GM19324 (cell line): ENCODE measurements around the gene OR5H6.
"Not testable (repeated sequence)": the region's sequence is repeated elsewhere in the genome, so short reads cannot be mapped to it uniquely, and the experiment has no call there.

ENCODE experiments used
- ATAC-seq: cut with Tn5 transposase; IDR thresholded peaks from one replicate; pipeline ENCODE4 v1.9.1; 2021; ENCODE audit warnings: mild to moderate bottlenecking, moderate library complexity; ENCODE audit not compliant: unreplicated experiment, low FRiP score

OR5H6 gene

DNA sequence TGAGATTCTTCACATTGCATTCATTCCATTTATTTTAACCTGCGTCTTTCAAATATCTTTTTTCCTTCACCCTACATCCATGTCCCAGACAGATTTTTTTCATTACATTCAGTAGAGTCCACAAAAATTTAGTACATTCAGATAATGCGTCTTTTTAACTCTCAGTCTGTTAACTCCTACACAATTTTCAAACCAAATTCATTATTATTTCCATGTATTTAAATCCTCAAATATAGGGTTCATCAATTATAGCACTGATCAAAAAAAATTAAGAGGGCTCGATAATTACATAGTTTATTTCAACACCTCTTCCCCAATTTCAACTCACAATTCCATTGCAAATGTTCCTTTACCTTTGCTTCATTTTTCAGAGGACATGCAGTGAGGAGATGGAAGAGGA, at the start of gene OR5H6:
OR5H6 (plus strand) TSS at position 301 of the 400 bp plus-strand sequence; CDS start at position 390, 89 bp downstream.
- ATAC-seq: no peak

DNA sequence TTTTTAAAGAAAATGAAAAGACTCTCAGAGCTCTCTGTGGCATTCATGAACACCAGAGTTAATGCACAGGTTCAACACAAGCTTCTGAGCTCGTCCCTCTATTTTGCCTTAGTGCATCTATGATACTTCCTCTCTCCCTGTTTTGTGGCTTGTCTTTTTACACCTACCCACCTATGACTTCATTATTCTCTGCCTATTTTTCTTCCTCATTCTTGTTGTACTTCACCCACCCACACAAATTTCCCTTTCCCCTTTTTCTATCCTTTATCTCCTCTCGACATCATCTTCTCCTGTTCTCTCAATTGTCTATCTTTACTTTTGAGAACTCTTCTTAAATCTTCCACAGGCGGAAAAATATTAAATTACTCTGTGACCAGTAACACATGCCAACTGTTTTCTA, 49.0 kb upstream of the OR5H6 start:
- ATAC-seq: no peak

DNA sequence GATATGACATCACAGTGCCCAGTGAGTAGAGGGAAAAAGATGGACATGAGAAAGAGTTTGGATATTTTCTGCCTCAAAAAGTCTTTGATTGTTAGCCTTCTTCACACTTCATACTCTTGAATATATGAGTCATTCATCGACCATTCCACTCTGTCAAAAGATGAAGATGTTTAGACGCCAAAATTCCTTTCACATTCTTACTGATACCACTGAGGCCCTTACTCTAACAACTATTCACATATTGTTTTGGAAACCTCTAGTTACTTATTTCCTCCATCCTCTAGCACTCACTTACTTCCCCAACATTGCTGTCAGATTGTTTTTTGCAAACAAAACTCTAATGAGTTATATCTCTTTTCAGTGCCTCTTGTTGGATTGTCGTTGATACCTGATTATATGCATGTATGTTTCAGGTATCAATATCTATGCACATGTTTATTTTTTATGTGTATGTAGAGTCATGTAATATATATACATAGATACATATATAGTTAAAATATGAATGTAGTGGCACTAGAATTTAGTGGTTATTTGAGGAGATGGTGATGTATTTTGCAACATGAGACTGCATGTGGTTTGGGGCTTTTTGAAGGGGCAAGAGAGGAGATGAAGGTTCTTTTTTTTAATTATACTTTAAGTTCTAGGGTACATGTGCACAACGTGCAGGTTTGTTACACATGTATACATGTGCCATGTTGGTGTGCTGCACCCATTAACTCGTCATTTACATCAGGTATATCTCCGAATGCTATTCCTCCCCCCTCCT, 40.0 kb upstream of the OR5H6 start:
- no peak for ATAC-seq

DNA sequence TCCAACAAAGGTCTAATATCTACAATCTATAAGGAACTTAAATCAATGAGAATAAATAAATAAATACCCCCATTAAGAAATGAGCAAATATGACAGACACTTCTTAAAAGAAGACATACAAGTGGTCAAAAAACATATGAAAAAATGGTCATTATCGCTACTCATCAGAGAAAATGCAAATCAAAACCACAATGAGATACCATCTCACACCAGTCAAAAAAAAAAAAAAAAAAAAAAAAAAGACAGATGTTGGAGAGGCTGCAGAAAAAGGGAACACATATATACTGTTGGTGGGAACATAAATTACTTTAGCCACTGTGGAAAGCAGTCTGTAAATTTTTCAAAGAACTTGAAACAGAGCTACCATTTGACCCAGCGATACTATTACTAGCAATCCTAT, 31.6 kb upstream of the OR5H6 start:
- no peak for ATAC-seq

DNA sequence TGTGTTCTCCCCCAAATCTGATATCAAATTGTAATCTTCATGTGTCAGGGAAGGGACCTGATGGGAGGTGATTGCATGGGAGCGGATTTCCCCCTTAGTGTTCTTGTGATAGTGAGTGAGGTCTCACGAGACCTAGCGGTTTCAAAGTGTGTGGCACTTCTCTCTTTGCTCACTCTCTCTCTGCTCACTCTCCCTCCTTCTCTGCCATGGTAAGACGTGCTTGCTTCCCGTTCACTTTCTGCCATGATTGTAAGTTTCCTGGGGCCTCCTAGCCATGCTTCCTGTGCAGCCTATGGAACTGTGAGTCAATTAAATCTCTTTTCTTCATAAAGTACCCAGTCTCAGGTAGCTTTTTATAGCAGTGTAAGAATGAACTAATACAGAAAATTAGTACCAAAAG, 30.6 kb upstream of the OR5H6 start:
- no peak for ATAC-seq

DNA sequence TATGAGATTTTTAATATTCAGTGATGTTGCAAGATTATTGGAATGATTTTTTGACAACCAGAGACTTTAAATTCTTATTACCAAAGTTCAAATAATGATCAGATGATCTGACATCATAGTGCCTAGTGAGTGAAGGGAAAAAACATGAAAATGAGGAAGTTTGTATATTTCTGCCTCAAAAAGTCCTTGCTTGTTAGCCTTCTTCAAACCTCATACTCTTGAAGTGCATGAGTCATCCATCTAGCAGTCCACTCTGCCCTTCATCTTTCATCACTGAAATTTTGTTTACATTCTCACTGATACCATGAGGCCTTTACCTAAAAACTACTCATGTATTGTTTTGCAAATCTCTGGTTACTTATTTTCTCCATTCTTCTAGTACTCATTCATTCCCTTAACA, 23.9 kb upstream of the OR5H6 start:
- no peak for ATAC-seq

DNA sequence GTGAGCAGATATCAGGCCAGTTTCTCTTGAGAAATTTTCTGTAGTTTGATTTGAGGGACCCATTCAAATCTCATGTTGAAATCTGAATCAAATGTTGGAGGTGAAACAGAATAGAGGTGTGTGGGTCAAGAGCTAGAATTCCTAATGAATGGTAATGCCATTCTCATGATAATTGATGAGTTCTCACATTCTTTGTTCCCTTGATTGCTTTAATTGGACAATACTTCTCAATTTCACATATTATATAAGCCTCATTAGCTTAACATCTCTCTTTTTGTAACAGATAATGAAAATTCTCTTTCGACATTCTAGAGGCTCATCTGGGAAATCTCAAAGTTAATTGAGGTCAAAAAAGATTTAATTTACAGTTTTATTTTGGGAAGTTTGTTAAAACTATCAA, 21.9 kb upstream of the OR5H6 start:
- ATAC-seq: no peak

DNA sequence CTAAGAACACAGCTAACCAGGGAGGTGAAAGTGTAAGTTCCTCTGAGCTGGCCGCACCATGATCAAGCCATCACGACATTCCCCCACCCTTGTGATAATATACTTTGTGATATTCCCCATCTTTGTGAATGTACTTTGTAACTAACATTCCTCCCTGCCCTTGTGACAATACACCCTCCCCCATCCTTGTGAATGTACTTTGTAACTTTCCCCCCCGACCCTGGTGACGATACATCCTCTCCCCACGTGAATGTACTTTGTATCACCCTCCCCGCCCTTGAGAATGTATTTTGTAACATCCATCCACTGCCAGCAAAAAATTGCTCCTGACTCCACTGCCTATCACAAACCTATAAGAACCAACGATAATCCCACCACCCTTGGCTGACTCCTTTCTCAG, 20.2 kb upstream of the OR5H6 start:
- ATAC-seq: no peak

DNA sequence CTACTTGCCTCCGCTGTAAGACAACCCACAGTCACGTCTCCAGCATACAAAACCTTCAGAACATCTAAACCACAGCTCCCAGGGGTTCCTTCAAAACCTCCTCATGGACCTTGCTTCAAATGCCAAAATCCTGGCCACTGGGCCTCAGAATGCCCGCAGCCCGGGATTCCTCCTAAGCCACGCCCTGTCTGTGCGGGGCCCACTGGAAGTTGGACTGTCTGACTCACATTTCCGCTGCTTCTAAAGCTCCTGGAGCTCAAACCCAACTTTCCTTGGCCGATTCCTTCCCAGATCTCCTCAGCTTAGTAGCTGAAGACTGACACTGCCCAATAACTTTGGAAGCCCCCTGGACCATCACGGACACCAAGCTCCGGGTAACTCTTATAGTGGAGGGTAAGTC, 17.9 kb upstream of the OR5H6 start:
- ATAC-seq: no peak

DNA sequence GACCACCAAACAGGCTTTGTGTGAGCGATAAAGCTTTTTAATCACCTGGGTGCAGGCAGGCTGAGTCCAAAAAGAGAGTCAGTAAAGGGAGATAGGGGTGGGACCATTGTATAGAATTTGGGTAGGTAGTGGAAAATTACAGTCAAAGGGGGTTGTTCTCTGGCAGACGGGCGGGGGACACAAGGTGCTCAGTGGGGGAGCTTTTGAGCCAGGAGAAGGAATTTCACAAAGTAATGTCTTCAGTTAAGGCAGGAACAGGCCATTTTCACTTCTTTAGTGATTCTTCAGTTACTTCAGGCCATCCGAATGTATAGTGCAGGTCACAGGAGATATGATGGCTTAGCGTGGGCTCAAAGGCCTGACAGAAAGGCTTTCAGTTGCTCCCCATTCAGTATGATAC, 8.0 kb upstream of the OR5H6 start:
- ATAC-seq: not testable (repeated sequence)

DNA sequence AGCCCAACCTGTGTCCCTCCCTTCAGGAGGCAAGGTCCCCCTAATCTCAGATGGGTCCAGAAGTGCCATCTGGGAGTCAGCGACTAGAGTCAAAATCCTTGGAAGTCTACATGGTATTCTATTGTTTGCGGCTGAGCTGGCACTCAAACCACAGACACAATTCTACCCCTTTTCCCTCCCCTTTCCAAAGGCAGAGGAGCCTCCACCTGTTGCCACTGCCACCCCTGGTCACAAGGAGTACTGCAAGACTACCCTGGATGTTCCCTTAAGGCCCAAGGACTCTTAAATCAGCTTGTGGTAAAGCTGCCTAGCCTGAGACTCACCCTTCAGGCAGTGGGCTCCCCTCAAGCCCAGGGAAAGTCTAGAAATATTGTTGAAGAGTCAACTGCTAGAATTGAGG, 4.3 kb upstream of the OR5H6 start:
- no peak for ATAC-seq

DNA sequence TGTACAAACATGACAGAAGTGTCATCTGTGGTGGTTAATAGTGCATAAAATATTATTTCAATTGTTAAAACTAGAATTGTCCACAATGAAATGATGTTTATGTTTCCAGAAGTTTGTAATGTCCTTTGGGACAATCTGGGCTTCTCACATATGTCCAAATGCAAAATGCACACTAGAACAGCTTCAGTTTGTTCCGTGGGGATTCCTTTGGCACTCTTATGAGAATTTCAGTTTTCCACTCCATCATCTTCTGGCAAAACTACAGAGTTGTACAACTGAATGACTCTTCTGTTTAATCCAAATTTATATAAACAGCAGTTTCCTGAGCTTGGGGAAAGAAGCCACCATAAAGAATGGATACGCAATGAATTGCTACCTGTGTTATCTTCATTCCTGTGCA, 2.0 kb upstream of the OR5H6 start:
- ATAC-seq: no peak

DNA sequence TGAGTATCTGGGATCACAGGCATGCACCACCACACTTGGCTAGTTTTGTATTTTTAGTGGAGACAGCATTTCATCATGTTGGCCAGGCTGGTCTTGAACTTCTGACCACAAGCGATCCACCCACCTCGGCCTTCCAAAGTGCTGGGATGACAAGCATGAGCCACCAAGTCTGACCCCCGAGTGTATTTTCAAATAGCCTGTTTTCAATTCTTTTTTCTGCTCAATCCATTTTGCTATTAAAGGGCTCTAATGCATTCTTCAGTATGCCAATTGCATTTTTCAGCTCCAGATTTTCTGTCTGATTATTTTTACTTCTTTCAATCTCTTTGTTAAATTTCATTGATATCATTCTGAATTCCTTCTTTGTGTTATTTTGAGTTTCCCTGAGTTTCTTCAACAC, 5.8 kb downstream of the OR5H6 start:
- ATAC-seq: no peak

DNA sequence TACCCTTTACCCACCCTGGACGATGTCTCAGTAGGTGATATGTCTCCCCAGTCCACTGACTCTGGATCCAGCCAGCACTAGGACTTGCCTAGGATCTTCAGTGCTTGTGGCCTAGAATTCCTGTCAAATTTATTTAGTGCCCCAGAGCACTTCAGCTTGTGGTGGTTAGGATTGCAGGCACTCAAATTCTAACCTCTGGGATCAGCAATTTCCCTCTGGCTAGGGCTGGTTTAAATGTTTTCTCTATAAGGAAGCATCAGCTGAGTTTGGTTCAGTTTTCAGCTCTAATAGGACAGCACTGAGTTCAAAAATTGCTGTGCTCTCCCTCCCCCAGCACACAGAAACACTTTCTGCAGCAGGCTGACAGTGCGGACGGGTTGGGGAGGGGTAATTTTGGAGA, 8.1 kb downstream of the OR5H6 start:
- ATAC-seq: no peak

DNA sequence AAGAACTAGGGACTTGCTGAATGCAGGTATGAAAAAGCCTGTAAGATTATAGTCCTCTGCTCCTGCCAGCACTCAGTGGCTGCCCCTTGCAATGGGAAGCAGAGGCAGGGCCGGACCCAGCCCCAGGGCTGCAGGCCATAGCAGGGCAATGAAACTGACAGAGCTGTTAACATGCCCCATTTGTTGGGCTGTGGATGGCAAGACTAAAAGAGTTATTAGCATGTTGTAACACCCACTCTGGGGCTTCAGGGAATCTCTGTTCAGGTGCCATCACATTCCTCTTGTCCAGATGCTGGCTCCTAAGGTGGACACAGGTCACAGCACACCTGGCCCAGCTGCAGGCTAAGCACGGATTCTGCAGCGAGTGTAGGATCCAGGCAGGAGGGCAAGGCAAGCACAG, 10.9 kb downstream of the OR5H6 start:
- no peak for ATAC-seq

DNA sequence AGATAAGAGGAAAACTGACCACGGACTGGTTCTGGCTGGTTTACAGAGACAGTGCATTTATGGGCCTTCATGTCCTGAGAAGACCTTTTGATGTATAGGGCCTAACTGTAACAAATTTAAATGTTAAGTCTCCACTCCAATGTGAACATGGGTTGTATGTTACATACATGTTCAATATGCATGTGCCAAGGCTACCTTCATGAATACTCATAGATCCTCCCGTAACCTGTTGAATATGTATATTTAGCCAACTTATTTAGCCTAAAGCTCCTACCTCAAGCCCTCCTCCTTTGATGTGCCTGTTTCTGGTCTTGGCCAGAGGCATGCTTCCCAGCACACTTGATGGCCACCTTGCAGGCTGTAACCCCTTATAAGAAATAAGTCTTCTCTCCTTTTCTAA, 18.2 kb downstream of the OR5H6 start, which contains the start of gene OR5H2:
OR5H2 (plus strand) TSS at position 301 of the 400 bp plus-strand sequence. CDS start 398 bp downstream, outside the sequence.
- ATAC-seq: no peak

DNA sequence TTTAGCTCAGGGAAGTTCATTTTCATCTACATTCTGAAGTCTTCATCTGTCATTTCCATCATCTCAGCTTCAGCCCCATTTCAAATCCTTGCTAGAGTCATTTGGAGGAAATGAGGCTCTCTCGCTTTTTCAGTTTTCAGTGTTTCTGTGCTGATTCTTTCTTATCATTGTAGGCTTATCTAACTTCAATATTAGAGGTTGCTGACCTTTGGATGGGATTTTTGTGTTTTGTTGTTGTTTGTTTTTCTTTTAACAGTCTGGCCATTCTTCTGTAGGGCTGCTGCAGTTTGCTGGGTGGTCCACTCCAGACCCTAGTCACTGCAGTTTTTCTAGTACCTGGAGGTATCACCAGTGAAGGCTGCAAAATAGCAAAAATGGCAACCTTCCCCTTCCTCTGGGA, 26.9 kb downstream of the OR5H6 start:
- no peak for ATAC-seq

DNA sequence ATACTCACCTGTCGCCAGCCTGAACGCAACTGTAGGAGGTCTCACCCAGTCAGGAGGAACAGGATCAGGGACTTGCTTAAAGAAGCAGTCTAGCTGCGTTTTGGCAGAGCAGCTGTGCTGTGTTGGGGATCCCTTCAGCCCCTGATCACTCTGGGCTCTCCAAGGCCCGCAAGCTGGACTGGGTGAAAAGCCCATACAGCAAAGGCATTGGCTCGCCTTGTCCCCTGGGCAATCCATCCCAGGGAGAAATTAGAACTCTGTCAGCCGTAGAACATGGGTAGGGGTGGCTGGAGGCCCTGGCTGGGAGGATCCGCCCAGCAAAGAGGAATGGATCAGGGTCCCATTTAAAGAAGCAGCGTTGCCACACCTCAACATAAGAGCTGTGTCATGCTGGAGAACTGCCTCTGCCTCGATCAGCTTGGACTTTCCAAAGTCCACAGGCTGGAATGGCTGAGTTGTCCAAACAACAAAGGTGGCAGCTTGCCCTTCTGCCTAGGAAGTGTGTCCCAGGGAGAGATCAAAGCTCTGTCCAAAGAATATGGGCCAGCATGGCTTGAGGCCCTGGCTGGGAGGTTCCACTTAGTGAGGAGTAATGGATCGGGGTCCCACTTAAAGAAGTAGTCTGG, 27.4 kb downstream of the OR5H6 start:
- ATAC-seq: no peak
